Upper lobe of right lung (tissue), 1 donor: Measurements from ENCODE around the gene CDK5RAP3. TPM values are rescaled to one million over a fixed set of nuclear protein-coding genes. Genes with fewer than 3 reads are reported as not detected.
A peak's percentile ranks its signal among the peaks of the same experiment; 100 is the strongest.

ENCODE experiments used
- ATAC-seq: fragments of 200-7000 bp; cut with Tn5 transposase; one replicate; pipeline ENCODE4 v1.9.1; 2020; ENCODE audit warnings: mild to moderate bottlenecking, moderate library complexity
- DNase-seq: peaks from one replicate; pipeline ENCODE4 v3.0.0-alpha.2; 2020
- H3K27ac ChIP-seq: fragments of 200-600 bp; one replicate; pipeline ENCODE4 v1.8.0; 2022
- H3K27me3 ChIP-seq: fragments of 200-600 bp; one replicate; pipeline ENCODE4 v1.8.0; 2022; ENCODE audit warnings: mild to moderate bottlenecking
- H3K36me3 ChIP-seq: fragments of 200-600 bp; one replicate; pipeline ENCODE4 v1.8.0; 2022
- H3K4me1 ChIP-seq: fragments of 200-600 bp; one replicate; pipeline ENCODE4 v1.8.0; 2022
- H3K4me3 ChIP-seq: fragments of 200-600 bp; one replicate; pipeline ENCODE4 v1.8.0; 2022; ENCODE audit warnings: mild to moderate bottlenecking
- H3K9me3 ChIP-seq: fragments of 200-600 bp; one replicate; pipeline ENCODE4 v1.8.0; 2022
- intact Hi-C: fragments of 100-400 bp; cut with DNase I; formaldehyde crosslinking; loops from one replicate; pipeline ENCODE4 v1.11.0; 2022
- total RNA-seq: library from RNA; stranded (reverse); fragmentation: NEBNext Ultra II Directional; extraction: Animal tissue kit (Norgen Biotek cat#: 25700); gene quantifications from one replicate; pipeline ENCODE4 v1.2.1, GENCODE V29; 2021
- TF ChIP-seq, protein P1 (sequence below): fragments of 200-600 bp; IDR thresholded peaks from one replicate; pipeline ENCODE4 v1.8.0; 2022; ENCODE audit warnings: antibody characterized with exemption
- donor health status: DM: no; HTN: yes; CAD: no; lungs with severe emphysema.

The CDK5RAP3 gene
- total RNA-seq, 1 donor from 2014 or later: 140 TPM

DNA sequence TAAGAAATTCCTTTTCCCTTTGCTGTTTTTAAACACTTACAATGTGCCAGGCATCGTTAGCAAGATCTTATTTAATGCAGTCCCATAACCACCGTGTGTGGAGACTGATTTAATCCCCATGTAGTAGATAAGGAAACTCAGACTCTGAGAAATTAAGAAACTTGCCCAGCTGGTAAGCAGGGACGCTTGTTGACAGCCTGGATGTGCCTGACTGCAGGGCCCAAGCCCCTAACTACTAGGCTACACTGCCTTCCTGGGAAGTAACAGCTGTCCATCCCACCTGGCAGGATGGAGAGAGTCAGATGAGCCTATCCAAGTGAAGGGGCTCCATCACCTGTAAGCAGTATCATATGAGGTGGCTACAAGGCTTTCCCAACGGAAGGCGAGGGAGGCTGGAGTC, 23.1 kb downstream of the CDK5RAP3 start:
- H3K27me3 ChIP-seq: peaks cover 4% of the 10 kb centered on the region
- H3K27ac ChIP-seq: no peak overlapping the region
- H3K36me3 ChIP-seq: no peaks in the 10 kb centered on the region
- ATAC-seq (no peak), DNase-seq (no peak)
- intact Hi-C loops: no loop called here
- H3K4me3 ChIP-seq: no peak overlapping the region
- no peaks in the 10 kb centered on the region for H3K9me3 ChIP-seq
- H3K4me1 ChIP-seq: no peaks in the 10 kb centered on the region
- TF ChIP-seq, protein P1, sequence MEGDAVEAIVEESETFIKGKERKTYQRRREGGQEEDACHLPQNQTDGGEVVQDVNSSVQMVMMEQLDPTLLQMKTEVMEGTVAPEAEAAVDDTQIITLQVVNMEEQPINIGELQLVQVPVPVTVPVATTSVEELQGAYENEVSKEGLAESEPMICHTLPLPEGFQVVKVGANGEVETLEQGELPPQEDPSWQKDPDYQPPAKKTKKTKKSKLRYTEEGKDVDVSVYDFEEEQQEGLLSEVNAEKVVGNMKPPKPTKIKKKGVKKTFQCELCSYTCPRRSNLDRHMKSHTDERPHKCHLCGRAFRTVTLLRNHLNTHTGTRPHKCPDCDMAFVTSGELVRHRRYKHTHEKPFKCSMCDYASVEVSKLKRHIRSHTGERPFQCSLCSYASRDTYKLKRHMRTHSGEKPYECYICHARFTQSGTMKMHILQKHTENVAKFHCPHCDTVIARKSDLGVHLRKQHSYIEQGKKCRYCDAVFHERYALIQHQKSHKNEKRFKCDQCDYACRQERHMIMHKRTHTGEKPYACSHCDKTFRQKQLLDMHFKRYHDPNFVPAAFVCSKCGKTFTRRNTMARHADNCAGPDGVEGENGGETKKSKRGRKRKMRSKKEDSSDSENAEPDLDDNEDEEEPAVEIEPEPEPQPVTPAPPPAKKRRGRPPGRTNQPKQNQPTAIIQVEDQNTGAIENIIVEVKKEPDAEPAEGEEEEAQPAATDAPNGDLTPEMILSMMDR: no peak

DNA sequence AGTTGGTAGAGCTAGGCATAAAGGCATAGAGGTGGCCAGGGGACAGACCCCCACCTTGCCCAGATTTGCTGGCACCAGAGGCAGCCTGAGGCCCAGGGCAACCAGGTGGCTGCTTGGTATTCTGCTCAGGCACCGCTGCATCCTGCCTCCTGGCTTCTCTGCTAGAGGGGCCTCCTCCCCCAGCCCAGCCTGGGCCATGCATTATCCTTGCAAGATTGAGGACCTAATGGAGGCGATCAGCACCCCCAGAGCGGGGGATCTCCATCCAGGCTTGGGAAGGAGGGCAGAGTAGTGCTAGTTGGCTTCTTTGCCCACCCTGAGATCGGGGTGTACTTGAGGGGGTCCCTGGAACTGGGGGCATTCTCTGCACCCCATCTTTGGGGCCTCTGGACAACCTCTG, 23.8 kb downstream of the CDK5RAP3 start:
- no peaks in the 10 kb centered on the region for H3K9me3 ChIP-seq
- peaks cover 4% of the 10 kb centered on the region for H3K27me3 ChIP-seq
- H3K4me1 ChIP-seq: no peaks in the 10 kb centered on the region
- H3K27ac ChIP-seq: no peak overlapping the region
- DNase-seq: no peak
- no peak overlapping the region for H3K4me3 ChIP-seq
- intact Hi-C loops: no loop called here
- no peak for ATAC-seq
- TF ChIP-seq, protein P1: no peak
- H3K36me3 ChIP-seq: no peaks in the 10 kb centered on the region

DNA sequence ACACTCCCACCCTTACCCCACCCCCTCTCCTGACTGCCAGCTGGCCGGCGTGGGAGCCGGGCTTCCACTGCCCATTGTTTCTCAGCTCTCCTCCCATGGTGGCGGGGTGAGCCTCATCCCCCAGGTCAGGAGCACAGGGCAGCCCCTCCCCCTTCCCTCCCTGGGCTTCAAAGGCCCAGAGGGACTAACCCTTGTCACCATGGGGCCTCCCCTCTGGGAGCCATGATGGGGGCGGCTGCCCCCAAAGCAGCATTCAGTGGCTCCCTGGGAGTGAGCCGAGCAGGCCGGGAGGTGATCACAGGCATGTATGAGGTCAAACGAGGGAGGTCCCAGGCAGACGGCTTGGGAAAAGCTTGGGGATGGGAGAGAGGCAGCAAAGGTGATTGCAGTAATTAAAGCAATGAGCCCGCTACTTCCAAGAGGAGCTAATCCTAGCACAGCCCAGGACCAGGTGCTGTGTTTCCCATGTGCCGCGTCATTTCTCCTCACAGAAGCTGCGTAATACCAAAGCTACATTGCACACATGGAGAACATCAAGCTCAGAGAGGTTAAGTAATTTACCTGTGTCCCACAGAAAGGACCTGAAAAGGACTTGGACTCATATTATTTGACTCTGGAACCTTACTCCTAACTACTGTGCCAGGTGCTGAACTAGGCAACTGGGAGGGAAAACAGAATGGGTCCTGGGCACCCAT, 24.5 kb downstream of the CDK5RAP3 start:
- H3K27me3 ChIP-seq: peaks cover 4% of the 10 kb centered on the region
- intact Hi-C loops: no loop called here
- TF ChIP-seq, protein P1: no peak

DNA sequence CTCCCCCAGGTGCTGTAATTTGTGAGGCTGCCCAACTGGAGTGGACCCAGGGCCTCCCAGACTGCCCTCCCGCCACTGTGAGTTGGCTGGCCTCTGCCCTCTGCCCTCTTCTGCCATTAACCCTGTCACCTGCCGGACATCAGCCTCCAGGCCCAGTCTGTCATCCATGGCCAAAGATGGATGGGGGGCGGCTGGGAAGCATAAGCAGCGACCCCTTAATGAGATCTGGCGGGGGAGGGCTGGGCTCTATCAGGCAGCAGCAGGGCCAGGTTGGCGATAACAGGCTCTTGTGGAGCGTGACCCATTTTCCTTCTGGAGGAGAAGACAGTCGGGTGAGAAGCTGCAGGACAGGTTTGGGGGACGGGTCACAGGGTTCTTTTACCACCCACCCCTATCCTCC, 25.3 kb downstream of the CDK5RAP3 start:
- ATAC-seq: no peak
- Histone ChIP-seq H3K4me3 (no peak overlapping the region), H3K36me3 (no peaks in the 10 kb centered on the region), H3K27me3 (peaks cover 4% of the 10 kb centered on the region), H3K9me3 (no peaks in the 10 kb centered on the region), H3K4me1 (no peaks in the 10 kb centered on the region), H3K27ac (no peak overlapping the region)
- TF ChIP-seq, protein P1: no peak
- intact Hi-C loops: no loop called here
- DNase-seq: no peak

More for the DNA sequence above, 24.5 kb downstream of the CDK5RAP3 start:
- Histone ChIP-seq H3K27ac (no peak overlapping the region), H3K9me3 (no peaks in the 10 kb centered on the region), H3K4me3 (no peak overlapping the region), H3K4me1 (no peaks in the 10 kb centered on the region), H3K36me3 (no peaks in the 10 kb centered on the region)
- ATAC-seq: no peak
- DNase-seq: no peak

DNA sequence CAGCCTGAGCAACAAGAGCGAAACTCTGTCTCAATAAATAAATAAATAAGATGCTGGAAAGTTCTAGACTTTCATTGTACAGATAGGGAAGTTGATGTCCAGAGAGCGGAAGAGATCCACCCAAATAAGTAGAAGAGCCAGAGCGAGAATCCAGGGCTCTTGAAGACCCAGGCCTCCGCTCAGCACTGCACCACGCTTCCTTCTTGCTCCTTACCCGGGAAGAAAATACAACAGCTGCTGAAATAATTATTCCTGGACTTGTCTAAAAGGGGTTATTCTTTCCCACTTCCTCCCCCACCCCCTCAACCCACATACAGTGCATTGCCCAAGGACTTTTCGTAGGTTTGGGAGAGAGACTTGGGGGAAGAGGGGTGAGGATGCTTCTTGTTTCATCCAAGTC, 26.7 kb downstream of the CDK5RAP3 start:
- ATAC-seq: peak; percentile 65
- intact Hi-C loops: no loop called here
- no peaks in the 10 kb centered on the region for H3K27me3 ChIP-seq
- TF ChIP-seq, protein P1: no peak
- no peak for DNase-seq
- no peak overlapping the region for H3K4me3 ChIP-seq
- no peak overlapping the region for H3K27ac ChIP-seq
- no peaks in the 10 kb centered on the region for H3K9me3 ChIP-seq
- peaks cover 8% of the 10 kb centered on the region for H3K4me1 ChIP-seq
- no peaks in the 10 kb centered on the region for H3K36me3 ChIP-seq

DNA sequence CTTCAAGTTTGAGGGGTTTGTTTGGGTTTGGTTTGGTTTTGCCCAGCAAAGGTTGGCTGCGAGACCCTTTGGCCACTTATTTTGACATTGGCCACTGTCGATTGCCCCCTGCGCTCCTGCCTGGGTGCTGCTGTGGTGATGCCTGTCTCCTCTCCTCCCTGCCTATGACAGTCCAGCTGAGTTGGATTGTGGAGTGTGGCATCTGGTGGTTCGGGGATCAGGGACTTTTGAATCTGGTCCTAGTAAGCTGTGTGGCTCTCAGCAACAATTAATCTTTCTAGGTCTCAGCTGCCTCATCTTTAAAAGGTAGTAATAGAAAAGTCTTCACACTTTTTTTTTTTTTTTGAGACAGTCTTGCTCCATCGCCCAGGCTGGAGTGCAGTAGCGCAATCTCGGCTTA, 27.1 kb downstream of the CDK5RAP3 start:
- DNase-seq: no peak
- TF ChIP-seq, protein P1: no peak
- Histone ChIP-seq H3K9me3 (no peaks in the 10 kb centered on the region), H3K4me1 (peaks cover 12% of the 10 kb centered on the region), H3K27me3 (no peaks in the 10 kb centered on the region), H3K27ac (no peak overlapping the region), H3K36me3 (no peaks in the 10 kb centered on the region), H3K4me3 (no peak overlapping the region)
- intact Hi-C loops: no loop called here
- ATAC-seq: no peak
